ENCODE measurements around the gene ZNF598.

The ZNF598 gene

DNA sequence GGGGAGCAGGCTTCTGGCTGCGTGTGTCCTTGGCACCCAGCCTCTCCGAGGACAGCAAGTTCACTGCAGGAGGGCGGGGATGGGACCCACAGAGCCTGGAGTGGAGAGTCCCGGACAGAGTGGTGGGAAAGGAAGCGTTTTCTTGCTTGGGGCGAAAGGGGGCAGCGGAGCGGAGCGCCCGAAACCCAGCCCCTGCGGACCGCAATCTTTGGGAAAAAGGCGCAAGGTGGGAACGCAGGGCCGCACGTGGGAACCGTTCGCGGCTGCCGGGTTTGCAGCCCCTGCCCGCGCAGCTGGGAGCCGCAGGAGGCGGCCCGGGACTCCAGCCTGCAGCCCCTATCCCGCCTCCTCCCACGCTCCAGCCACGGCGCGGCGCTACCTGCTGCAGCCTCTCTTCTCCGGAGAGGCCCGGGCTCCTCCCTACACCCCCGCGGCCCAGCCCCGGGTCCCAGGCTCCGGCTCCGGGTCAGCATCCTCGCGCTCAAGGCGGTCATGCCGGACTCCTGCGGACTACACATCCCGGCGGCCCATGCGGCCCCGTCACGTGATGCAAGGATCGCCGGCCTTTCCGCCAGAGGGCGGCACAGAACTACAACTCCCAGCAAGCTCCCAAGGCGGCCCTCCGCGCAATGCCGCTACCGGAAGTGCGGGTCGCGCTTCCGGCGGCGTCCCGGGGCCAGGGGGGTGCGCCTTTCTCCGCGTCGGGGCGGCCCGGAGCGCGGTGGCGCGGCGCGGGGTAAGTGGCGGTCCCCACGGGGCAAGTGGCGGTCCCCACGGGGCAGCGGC is 37.9 kb upstream of the ZNF598 start, which contains the start of the genes NTHL1 and TSC2 (continued):
- TF ChIP-seq PRDM4 (tag by site-specific recombination; IDR thresholded peaks at IDR 0.05), result no peak
- TF ChIP-seq ZIC2 (tag by site-specific recombination; IDR thresholded peaks at IDR 0.05), result peak; percentile 75
- TF ChIP-seq PRDM1 (tag by site-specific recombination; IDR thresholded peaks at IDR 0.05), result peak; percentile 17; the same call in 1 of the 2 replicates
- TF ChIP-seq MZF1 (tag by site-specific recombination; IDR thresholded peaks at IDR 0.05; ENCODE audit: borderline replicate concordance), result no peak
- peak; percentile 75 for TF ChIP-seq PATZ1 (tag by site-specific recombination; IDR thresholded peaks at IDR 0.05)
- no peak for TF ChIP-seq ZNF776 (tag by site-specific recombination; IDR thresholded peaks at IDR 0.05; ENCODE audit: borderline replicate concordance)
- TF ChIP-seq ZNF664 (tag by site-specific recombination; IDR thresholded peaks at IDR 0.05), result no peak
- no peak for TF ChIP-seq HOXC10 (CRISPR knock-in tag; IDR thresholded peaks at IDR 0.05)
- no peak for TF ChIP-seq ZNF785 (tag by site-specific recombination; IDR thresholded peaks at IDR 0.05)
- TF ChIP-seq ZNF707 (tag by site-specific recombination; IDR thresholded peaks at IDR 0.05), result no peak
- TF ChIP-seq ZNF366 (tag by site-specific recombination; conservative IDR thresholded peaks at IDR 0.05), result no peak
- TF ChIP-seq ZNF391 (tag by site-specific recombination; IDR thresholded peaks at IDR 0.05; ENCODE audit: borderline replicate concordance, low read depth), result no peak
- no peak for TF ChIP-seq ZNF155 (tag by site-specific recombination; IDR thresholded peaks at IDR 0.05)
- no peak for TF ChIP-seq PRDM6 (tag by site-specific recombination; IDR thresholded peaks at IDR 0.05)
- TF ChIP-seq YY2 (tag by site-specific recombination; IDR thresholded peaks at IDR 0.05), result peak; percentile 99
- TF ChIP-seq ZNF114 (tag by site-specific recombination; IDR thresholded peaks at IDR 0.05), result no peak
- no peak for TF ChIP-seq TCF7L2 (IDR thresholded peaks at IDR 0.05; ENCODE audit: borderline replicate concordance, low read depth, low read length)
- TF ChIP-seq KLF17 (tag by site-specific recombination; IDR thresholded peaks at IDR 0.05), result peak; percentile 51; the same call in 1 of the 2 replicates
- peak; percentile 30; the same call in 1 of the 2 replicates for TF ChIP-seq KLF7 (tag by site-specific recombination; IDR thresholded peaks at IDR 0.05; ENCODE audit: borderline replicate concordance)
- no peak for TF ChIP-seq ZNF184 (tag by site-specific recombination; IDR thresholded peaks at IDR 0.05)
- no peak; the same call in none of the 2 replicates for TF ChIP-seq ZNF660 (tag by site-specific recombination; IDR thresholded peaks at IDR 0.05)
- TF ChIP-seq, protein P1, sequence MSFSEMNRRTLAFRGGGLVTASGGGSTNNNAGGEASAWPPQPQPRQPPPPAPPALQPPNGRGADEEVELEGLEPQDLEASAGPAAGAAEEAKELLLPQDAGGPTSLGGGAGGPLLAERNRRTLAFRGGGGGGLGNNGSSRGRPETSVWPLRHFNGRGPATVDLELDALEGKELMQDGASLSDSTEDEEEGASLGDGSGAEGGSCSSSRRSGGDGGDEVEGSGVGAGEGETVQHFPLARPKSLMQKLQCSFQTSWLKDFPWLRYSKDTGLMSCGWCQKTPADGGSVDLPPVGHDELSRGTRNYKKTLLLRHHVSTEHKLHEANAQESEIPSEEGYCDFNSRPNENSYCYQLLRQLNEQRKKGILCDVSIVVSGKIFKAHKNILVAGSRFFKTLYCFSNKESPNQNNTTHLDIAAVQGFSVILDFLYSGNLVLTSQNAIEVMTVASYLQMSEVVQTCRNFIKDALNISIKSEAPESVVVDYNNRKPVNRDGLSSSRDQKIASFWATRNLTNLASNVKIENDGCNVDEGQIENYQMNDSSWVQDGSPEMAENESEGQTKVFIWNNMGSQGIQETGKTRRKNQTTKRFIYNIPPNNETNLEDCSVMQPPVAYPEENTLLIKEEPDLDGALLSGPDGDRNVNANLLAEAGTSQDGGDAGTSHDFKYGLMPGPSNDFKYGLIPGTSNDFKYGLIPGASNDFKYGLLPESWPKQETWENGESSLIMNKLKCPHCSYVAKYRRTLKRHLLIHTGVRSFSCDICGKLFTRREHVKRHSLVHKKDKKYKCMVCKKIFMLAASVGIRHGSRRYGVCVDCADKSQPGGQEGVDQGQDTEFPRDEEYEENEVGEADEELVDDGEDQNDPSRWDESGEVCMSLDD (tag by site-specific recombination; IDR thresholded peaks at IDR 0.05), result no peak
- TF ChIP-seq ZNF140 (tag by site-specific recombination; IDR thresholded peaks at IDR 0.05), result no peak
- TF ChIP-seq ZBTB21 (tag by site-specific recombination; IDR thresholded peaks at IDR 0.05), result no peak
- no peak for TF ChIP-seq ZNF221 (tag by site-specific recombination; IDR thresholded peaks at IDR 0.05; ENCODE audit: borderline replicate concordance)
- TF ChIP-seq BCL11B (tag by site-specific recombination; IDR thresholded peaks at IDR 0.05; ENCODE audit: low read depth), result peak; percentile 56; the same call in 1 of the 2 replicates
- peak; percentile 20; the same call in 1 of the 2 replicates for TF ChIP-seq WT1 (tag by site-specific recombination; IDR thresholded peaks at IDR 0.05)
- TF ChIP-seq ZNF37A (tag by site-specific recombination; IDR thresholded peaks at IDR 0.05), result no peak
- TF ChIP-seq ZBTB17 (tag by site-specific recombination; IDR thresholded peaks at IDR 0.05), result peak; percentile 96
- peak; percentile 81 for TF ChIP-seq ZNF324 (tag by site-specific recombination; IDR thresholded peaks at IDR 0.05)
- TF ChIP-seq ZNF596 (tag by site-specific recombination; IDR thresholded peaks at IDR 0.05), result 0 out of 2 replicates have a peak, but pooled peaks have one; percentile 15
